Hepatic stellate cell (primary cell): ENCODE measurements around the gene PGRMC2.

ENCODE experiments used
- DNase-seq: peaks from one replicate; pipeline ENCODE4 v3.0.0; 2011; ENCODE audit warnings: low spot score

Gene PGRMC2, protein sequence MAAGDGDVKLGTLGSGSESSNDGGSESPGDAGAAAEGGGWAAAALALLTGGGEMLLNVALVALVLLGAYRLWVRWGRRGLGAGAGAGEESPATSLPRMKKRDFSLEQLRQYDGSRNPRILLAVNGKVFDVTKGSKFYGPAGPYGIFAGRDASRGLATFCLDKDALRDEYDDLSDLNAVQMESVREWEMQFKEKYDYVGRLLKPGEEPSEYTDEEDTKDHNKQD

DNA sequence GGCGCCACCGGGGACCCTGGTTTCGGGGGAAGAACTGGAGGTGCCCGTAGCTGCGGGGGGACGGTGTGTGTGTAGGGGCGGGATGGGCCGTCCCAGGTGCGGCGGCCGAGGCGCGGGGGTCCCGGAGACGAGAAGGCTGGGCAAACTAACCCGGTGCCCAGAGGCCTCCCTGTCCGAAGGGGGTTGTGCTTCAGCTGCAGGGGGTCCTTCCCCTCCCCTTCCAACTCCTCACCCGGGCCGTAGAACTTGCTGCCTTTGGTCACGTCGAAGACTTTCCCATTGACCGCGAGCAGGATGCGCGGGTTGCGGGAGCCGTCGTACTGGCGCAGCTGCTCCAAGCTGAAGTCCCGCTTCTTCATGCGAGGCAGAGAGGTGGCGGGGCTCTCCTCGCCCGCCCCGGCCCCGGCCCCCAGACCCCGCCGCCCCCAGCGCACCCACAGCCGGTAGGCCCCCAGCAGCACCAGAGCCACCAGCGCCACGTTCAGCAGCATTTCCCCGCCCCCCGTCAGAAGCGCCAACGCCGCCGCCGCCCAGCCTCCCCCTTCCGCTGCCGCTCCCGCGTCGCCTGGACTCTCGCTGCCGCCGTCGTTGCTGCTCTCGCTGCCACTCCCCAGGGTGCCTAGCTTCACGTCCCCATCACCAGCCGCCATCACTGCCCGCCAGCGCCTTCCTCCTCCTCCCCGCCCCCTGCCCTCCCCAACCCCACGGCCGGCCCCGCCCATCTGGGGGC, at the start of gene PGRMC2:
Gene PGRMC2, minus strand, starts transcription at position 673 of the 730 bp plus-strand sequence. Its CDS starts 23 bp downstream, at position 650.
- peak; percentile 12 for DNase-seq

DNA sequence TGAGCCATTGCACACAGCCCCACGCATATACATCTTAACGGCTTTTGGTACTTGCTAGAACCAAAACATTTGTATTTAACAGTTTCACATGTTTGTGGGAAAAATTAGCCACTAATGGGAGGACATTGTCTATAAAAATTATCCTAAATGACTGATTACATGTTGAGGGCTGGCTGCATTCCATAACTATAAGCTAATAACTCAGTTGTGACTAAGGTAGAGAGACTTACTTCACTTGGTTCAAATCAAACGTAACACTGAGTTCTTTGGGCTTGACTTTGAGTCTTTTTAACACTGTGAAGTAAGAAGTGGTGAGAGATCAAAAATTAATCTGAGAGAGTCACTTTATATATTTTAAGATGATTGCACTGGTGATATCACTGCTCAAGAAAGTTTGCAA, 47.9 kb upstream of the PGRMC2 start:
- DNase-seq, result no peak

DNA sequence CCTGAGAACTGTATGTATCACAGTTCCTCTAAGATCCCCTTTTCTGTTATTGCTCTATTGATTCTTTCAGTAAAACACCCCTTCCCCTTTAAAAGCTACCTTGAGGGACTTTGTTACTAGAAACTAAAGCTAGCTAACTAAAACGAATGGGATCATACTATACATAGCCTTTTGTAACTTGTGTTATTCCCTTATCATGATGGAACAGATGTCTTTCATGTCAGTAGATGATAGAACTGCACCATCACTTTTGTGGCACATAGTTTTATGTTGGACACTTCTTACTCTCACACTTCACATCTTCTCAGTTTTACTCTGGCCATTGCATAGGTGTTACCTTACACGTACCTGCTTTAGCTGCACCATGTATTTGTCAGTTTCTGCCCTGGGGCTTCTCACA, 46.6 kb upstream of the PGRMC2 start:
- DNase-seq, result no peak

DNA sequence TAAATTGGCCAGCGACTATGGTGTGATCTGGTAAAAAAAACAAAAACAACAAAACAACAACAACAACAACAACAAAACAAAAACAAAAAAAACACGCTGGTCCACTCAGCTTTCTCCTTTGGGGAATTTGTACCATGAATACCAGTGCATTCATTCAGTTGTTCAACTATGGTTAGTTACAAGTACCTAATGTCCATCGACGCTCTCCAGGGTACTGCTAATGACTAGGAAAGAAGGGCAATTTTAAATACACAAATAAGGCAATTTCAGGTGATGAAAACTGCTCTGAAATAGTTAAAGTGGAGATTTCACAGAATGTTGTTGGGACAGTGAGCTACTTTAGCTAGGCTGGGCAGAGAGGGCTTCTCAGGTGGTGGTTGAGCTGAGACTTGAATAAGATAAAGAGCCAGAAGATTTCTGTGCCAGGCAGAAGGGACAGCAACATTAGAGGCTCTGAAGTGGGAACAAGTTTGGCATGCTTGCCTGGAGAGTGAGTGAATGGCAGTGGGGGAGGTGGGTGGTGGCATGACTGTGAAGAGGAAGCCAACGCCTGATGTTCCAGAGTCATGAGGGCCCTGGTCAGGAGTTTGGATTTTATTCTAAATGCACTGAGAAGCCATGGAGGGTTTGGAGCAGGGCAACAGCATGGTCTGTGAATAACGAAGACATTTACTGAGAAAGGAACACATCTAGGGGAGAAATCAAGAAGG, 45.9 kb upstream of the PGRMC2 start:
- DNase-seq, result no peak

DNA sequence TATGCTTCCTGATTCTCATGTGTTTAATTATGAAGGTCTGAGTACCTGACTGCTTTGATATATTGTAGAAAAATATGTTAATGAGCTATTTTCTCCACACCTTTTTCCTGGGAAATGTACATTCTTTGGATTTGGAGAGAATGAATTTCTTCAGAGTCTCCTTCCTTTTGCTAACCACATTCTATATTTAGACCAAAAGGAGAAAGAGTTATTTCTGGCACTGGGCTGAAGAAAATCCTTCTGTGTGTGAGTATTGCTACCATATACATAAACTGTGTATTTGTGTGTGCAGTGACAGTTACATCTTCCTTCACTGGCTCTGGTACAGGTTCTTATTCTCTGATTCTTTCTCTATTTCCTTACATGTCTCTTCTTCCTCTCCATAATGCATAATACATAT, 44.5 kb upstream of the PGRMC2 start:
- DNase-seq, result no peak

DNA sequence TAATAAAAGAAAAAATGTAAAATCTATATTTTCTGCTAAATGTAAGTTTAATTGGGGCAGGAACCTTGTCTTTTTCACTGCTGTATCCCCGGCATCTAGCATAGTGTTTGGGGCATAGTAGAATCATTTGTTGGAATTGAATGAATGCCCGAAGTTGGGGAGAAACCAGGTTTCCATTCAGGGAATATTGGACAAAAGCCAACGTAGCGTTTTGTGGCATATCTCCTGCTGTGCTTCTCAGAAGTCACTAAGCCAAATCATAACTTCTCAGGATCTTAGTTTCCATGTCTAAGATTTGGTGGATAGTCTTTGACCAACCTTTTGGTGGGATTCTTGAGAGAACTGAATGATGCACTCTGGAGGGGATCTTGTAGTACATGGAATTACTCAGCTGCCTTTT, 42.0 kb upstream of the PGRMC2 start:
- DNase-seq, result no peak

DNA sequence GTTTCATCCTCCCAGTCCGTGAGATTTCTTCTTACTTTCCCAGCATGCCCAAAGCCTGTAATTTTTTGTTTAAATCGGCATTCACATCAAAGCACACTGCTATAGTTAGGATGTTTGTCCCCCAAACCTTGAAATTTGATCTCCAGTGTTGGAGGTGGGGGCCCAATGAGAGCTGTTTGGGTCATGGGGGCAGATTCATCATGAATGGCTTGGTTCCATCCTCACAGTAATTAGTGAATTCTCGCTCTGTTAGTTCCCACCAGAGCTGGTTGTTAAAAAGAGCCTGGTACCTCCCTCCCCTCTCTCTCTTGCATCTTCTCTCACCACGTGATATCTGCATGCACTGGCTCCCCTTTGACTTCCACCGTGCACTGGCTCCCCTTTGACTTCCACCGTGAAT, 40.5 kb upstream of the PGRMC2 start:
- DNase-seq, result no peak

DNA sequence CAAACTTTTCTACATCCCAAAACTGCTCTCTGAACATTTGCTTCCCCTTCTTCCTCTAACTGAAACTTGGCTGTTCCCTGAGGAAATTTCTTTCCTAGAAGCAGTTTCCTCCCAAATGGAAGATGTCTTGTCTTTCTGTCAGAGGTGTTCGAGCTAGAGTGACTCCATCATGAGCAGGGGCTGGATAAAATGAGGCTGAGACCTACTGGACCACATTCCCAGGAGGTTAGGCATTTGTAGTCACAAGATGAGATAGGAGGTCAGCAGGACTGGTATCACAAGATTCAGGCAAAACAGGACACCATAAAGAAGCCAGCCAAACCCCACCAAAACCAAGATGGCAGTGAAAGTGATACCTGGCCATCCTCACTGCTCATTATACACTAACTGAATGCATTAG, 35.8 kb upstream of the PGRMC2 start:
- DNase-seq, result no peak

DNA sequence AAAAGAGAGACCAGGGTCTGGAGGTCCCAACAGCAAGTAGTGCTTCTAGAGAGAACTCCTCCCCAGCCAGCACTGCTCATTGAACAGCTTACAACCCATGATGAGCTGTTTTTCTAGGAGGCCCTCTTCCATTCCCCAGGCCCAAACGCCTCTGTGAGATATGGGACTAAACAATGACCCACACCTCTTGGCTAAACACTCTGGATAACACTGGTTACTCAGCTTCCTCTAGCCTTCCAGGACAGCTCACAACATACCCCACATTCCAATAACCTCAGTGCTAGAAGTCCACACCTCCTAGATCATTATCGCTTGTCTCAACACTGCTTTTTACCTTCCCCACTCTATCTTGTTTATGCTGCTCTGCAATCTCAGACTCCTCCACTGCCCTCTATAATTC, 35.4 kb upstream of the PGRMC2 start:
- DNase-seq, result no peak

DNA sequence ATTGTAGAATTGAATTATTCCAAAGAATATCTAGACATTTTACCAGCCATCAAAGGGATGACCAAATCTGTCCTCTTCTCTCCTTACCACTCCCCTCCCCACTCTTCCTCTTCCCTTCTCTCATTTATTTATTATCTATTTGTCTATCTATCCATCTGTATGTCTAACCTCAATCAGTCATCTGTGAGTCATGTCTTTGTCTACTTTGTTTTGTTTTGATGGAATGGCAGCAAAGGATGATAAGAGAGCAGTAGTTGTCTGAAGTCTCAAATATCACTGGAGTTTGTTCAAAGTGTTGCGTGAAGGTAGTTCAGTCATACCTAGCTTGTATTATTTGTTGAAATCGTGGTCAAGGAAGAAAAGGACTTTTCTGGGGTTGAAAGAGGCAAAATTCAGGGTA, 34.7 kb upstream of the PGRMC2 start:
- DNase-seq, result no peak

DNA sequence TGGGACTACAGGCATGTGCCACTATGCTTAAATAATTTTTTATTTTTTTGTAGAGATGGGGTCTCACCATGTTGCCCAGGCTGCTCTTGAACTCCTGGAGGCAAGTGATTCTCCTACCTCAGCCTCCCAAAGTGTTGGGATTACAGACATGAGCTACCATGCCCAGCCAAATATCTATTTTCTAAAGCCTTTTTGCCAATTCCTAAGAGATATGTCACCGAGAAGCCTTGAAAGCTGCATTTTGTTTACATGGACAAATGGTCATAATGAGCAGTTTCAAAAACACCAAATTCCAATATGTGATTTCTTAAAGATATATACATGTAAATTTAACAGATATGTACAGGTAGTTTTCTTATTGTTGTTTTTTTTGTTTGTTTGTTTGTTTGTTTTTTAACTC, 33.0 kb upstream of the PGRMC2 start:
- DNase-seq, result no peak

DNA sequence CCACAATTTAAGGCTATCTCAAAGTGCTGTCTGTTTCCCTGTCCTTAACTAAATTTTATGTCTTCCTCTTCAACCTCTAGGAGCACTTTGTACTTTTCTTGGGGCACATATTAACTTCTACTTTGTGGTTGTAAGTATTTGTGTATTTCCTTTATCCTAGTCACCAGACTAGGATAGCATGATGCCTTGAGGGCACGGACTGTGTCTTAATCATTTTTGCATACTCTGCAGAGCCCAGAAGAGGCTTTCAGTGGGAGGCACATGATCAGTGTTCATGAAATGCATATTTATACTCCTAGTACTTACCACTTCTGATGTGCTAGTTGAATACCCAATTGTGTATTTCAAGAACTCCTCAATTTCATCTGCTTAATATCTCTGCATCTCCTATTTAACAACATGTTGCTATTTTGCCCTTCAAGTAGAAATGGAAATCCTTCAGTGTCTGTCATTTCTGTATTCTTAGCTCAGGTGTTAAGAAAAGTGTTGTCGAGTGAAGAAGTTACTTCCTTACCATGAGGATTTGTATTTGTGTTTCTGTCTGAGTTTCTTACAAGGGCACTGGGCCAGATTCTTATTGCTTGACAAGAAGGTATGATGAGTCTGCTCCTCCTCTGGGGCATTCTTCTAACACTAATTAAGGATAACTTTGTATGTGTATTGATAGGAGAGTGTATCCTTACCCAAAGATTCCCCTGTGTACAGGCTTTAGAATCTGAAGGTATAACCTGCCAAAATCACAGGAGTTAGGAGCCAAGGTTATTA, 28.3 kb upstream of the PGRMC2 start:
- no peak for DNase-seq

DNA sequence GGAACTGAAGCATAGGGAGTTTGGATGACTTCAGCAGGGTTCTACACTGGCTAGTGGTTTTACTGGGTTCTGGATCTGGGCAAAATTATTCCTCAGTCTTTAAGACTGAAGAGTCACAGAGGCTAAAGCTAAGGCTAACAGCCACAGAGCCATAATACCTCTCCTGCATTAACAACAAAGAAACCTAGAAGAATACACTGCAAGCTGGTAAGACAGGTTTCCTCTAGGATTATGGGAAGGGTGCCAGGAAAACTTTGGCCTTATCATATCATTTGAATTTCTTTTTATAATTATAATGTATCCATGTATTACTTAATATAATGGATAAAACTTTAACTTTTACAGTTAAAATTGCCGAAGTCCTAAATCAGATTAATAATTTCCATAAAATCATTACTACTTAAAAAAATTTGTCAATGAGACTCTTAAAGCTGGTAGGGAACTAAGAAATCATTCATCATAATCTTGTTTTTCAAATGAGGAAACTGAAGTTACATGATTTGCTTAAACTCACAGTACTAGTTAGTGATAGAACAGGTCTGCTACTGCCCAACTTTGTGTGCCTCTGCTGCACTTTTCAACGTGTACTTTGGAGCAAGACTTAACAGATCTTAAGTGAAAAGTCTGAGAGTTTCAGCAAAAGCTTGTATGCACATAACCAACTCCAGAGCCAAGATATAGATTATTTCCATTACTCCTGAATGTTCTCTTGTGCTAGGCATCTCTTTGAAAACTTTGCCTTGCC, 24.2 kb upstream of the PGRMC2 start:
- DNase-seq, result no peak

DNA sequence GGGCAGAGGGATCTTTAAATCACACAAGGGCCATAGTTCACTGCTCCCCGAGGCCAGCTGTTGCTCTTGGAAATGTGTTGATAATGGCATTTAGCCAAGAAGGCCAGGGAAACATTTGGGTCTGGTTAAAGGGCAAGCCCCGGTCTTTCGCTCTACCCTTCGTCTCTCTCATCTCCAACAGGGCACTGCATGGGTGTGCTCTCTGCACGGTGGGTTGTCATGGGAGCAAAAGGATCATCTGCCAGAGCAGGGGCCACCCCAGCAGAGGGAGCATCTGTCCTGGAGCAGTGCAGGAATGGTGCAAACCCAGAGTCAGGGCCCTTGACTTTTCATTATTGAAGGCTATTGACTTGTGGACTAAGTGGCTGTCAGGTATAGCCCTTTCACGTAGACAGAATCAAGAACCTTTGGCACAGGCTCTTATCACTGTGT, 22.7 kb upstream of the PGRMC2 start:
- DNase-seq, result no peak

DNA sequence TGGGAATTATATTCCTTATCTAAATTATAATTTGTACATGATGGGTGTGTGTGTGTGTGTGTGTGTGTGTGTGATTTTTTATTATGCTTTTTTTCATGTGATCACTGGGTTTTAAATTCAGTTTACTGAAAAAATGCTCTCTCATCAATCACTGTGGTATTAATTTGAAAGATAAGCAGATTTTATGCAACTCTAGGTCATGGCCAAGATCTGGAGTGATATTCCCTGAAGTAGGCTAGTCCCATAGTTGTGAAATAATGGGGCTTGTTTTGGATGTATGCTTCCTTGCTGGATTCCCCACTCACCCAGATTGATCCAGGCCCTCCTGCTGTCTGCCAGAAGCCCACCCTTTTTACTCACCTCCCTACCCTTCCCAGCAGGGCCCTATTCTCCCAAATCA, 22.0 kb upstream of the PGRMC2 start:
- no peak for DNase-seq

DNA sequence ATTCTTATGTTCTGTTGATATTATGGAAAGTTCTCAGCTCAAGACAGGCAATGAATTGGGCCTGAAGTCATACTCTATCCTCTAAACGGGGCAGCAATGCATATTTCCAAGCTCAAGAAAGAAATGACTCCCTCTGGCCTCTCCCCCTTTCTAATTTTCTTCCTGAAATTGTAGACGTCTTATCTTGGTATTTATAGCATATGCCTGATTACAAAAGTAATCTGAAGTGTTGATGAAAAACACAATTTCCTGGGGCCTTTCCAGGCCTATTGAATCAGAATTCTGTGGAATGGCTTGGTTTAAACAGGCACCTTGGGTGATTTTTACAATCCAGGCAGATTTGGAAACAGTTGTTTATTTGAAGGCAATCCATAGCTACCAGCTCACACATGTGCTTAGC, 21.4 kb upstream of the PGRMC2 start:
- no peak for DNase-seq

DNA sequence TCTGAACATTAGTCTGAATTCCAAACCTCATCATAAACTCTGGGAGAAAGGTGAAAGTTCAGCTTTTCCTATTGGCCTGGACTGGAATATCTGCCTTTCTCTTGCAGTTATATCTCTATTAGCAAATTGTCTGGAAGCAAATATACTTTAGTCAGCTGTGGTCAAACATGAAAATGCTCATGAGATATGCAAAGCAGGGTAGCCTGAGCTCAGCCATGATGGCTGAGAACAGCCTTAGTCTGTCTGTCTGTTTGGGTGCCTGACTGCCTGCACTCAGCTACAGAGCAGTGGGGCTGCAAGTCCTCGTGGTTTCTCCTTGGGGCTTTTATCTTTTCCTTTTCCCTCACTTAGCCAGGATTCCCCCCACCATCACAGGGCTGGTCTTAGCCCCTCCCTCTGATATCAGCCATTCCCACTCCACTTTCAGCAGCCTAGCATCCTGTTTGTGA, 19.5 kb upstream of the PGRMC2 start:
- no peak for DNase-seq

DNA sequence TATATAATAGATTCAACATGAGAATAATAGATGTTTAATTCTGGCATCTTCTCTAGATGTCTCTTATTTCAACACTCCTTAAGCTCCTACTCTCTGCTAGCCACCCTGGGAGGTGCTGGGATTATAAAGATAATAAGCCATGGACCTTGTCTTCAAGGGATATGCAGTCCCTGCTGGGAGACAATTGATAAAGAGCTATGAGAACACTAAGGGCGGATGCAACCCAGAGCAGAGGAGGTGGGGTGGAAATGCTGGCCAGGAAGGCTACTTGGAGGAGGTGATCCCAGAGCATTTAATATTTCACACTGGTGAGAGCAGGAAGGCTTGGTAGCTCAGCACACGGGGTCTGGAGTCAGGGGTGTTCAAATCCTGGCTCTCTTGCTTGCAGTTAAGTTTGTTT, 18.3 kb upstream of the PGRMC2 start:
- DNase-seq, result no peak

DNA sequence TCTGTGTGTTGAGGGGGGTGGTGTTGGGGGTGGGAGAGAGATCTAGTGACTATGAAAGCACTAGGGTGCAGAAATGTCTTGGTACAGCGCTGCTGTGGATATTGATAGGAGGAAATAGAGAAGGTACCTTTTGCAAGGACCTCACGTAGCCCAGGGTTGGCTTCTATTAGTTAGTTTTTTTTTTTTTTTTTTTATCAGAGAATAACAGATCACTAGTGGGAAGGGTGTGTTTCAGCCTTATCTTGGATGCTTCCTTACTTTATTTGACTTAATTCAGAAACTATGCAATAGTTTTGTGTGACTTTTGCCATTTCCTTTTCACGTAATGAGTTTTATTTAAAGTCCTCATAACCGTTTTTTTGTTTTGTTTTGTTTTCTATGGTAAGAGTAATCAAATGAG, 16.4 kb upstream of the PGRMC2 start:
- no peak for DNase-seq

DNA sequence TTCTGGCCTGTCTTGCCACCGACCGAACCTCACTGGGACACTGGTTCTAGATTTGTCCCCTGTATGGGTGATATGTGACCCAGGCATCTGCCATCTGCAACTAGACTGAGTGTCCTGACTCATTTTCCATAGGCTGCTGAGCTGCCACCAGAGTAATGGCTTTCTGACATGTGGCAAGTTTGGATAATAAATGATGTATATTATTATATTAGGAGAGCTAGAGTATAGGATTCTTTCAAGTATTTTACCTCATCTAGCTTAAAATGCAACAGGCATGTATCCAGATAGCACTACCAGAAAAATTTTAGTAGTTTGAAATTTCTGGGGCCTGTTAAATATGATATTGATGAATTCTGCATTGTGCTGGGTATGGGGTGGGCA, 15.8 kb upstream of the PGRMC2 start:
- no peak for DNase-seq

DNA sequence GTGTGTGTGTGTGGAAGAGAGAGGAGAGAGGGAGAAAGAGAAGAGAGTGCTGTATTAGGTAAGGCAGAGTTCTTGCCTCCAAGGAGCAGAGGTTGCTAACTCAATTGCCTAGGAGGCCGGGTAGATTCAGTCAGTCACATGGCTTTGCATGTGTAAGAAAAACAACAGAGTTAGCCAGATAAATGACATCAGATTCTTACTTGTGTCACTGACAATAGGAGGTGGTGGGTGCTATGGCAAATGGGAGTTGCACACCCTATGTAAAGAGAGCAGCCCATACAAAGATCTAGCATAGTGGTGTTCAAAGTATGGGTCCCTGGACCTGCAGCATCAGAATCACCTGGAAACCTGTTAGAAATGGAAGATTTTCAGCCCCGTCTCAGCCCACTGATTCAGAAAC, 14.4 kb upstream of the PGRMC2 start:
- no peak for DNase-seq

DNA sequence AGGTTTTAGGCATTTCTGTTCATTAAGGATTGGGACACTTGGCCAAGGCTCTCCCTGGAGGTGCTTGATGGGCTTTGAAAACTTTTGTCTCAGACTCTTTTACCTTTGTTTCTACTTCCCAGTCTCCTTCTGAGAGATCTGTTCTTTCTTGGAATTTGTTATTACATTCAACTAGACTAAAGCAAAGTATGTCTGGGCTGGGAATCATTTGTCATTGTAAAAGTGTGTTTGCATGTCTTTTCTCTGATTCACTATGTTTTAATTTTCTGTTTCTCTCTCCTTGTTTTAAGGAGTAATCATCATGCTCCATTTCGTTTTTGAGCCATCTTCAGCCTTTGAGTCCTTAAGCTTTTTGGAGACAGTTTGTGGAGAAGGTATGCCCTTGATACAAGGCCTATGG, 12.2 kb upstream of the PGRMC2 start:
- no peak for DNase-seq
